K562 (cell line): ENCODE data around the gene RNF212B. TPM values are rescaled to one million over a fixed set of nuclear protein-coding genes. Genes with fewer than 3 reads are reported as not detected.

Experiments used
- BDP1 ChIP-seq: IDR thresholded peaks from 3 replicates; pipeline ENCODE4 v1.6.1; 2011; ENCODE audit not compliant: insufficient read length, insufficient read depth
- BRCA1 ChIP-seq, 2 experiments: fragments of 450-650 bp in 1 of 2; sonication (generic) in 1 of 2; formaldehyde crosslinking in 1 of 2; IDR thresholded peaks; 2 replicates each; pipeline versions ENCODE4 v1.5.0 to v1.6.1; 2017 to 2020; ENCODE audit warnings: mild to moderate bottlenecking in 1 of 2, missing genetic modification reagents in 1 of 2
- CGGBP1 ChIP-seq: fragments of 250-450 bp; sonication (Bioruptor Pico); IDR thresholded peaks from 2 replicates; pipeline ENCODE4 v1.9.0; 2021; ENCODE audit warnings: mild to moderate bottlenecking
- CLOCK ChIP-seq: fragments of 250-450 bp; sonication (Bioruptor Pico); IDR thresholded peaks from 2 replicates; pipeline ENCODE4 v1.4.0; 2020; ENCODE audit warnings: mild to moderate bottlenecking, moderate library complexity, borderline replicate concordance
- COPS2 ChIP-seq: fragments of 450-650 bp; conservative IDR thresholded peaks from 2 replicates; pipeline ENCODE4 v1.6.1; 2016; ENCODE audit warnings: mild to moderate bottlenecking, moderate library complexity
- ELF2 ChIP-seq: fragments of 250-450 bp; sonication (Bioruptor Pico); IDR thresholded peaks from 2 replicates; pipeline ENCODE4 v1.5.0; 2021; ENCODE audit warnings: mild to moderate bottlenecking
- ETV6 ChIP-seq, 3 experiments: fragments of 150-350 bp in 1 of 3; sonication (generic) in 1 of 3; formaldehyde crosslinking in 1 of 3; IDR thresholded peaks; 2 replicates each; pipeline versions ENCODE4 v1.6.1 to v1.8.0; 2014 to 2022; ENCODE audit warnings: borderline replicate concordance in 2 of 3, low read depth in 2 of 3, antibody characterized with exemption in 1 of 3, low read length in 1 of 3, mild to moderate bottlenecking in 1 of 3, missing genetic modification reagents in 1 of 3
- GATA2 ChIP-seq: sonication (generic); formaldehyde crosslinking; IDR thresholded peaks from 2 replicates; pipeline ENCODE4 v1.4.0; 2020; ENCODE audit warnings: mild to moderate bottlenecking, missing genetic modification reagents
- HCFC1 ChIP-seq: IDR thresholded peaks from 2 replicates; pipeline ENCODE4 v1.6.1; 2012; ENCODE audit warnings: low read depth, low read length, improper control_type of control experiment
- HMBOX1 ChIP-seq: sonication (generic); IDR thresholded peaks from 2 replicates; pipeline ENCODE4 v1.6.1; 2016
- KAT7 ChIP-seq: sonication (generic); formaldehyde crosslinking; IDR thresholded peaks from 2 replicates; pipeline ENCODE4 v1.8.0; 2022; ENCODE audit warnings: missing genetic modification reagents, mild to moderate bottlenecking, borderline replicate concordance
- PYGO2 ChIP-seq: fragments of 450-650 bp; IDR thresholded peaks from 2 replicates; pipeline ENCODE4 v1.6.1; 2016; ENCODE audit warnings: mild to moderate bottlenecking, missing genetic modification characterization, moderate library complexity, missing compliant biosample characterization
- RFX1 ChIP-seq: fragments of 450-650 bp; IDR thresholded peaks from 2 replicates; pipeline ENCODE4 v1.6.1; 2016; ENCODE audit warnings: mild to moderate bottlenecking, moderate library complexity
- SMARCA5 ChIP-seq: fragments of 450-650 bp; IDR thresholded peaks from 2 replicates; pipeline ENCODE4 v1.6.1; 2016
- SOX6 ChIP-seq: fragments of 450-650 bp; IDR thresholded peaks from 2 replicates; pipeline ENCODE4 v1.6.1; 2014; ENCODE audit warnings: mild to moderate bottlenecking
- STAT6 ChIP-seq: sonication (generic); formaldehyde crosslinking; IDR thresholded peaks from 2 replicates; pipeline ENCODE4 v1.8.1; 2023; ENCODE audit warnings: mild to moderate bottlenecking, missing genetic modification reagents
- THAP7 ChIP-seq: fragments of 250-450 bp; sonication (Bioruptor Pico); IDR thresholded peaks from 2 replicates; pipeline ENCODE4 v1.5.0; 2021
- ZNF134 ChIP-seq: fragments of 250-450 bp; sonication (Bioruptor Pico); conservative IDR thresholded peaks from 2 replicates; pipeline ENCODE4 v1.4.0; 2020
- ZNF3 ChIP-seq: fragments of 250-450 bp; sonication (Bioruptor Pico); IDR thresholded peaks from 2 replicates; pipeline ENCODE4 v1.5.0; 2021; ENCODE audit warnings: mild to moderate bottlenecking, moderate library complexity
- ZNF785 ChIP-seq: fragments of 250-450 bp; sonication (Bioruptor Pico); IDR thresholded peaks from 2 replicates; pipeline ENCODE4 v1.4.0; 2020; ENCODE audit warnings: mild to moderate bottlenecking
- polyA plus RNA-seq, 8 experiments: library from polyadenylated mRNA; depleted of rRNA in 4 of 8; stranded (reverse) in 5 of 8; unstranded in 3 of 8; fragments of >200 nt; fragmentation: Nextera tagmentation in 2 of 8; fragmentation: Illumina TruSeq in 1 of 8; extraction: Ambion mirVana in 2 of 8; extraction: Trizol in 1 of 8; gene quantifications; 2 replicates each; pipeline versions ENCODE4 v1.2.1 to v1.2.3, GENCODE V29; 2011 to 2014; ENCODE audit warnings: inconsistent platforms in 1 of 8, missing spikeins in 1 of 8
- total RNA-seq, 7 experiments: library from RNA; depleted of rRNA in 6 of 7; stranded (reverse); fragments of >200 nt in 6 of 7; fragmentation: Illumina TruSeq in 2 of 7; extraction: Trizol in 2 of 7; gene quantifications; 2 replicates each; pipeline versions ENCODE4 v1.2.1 to v1.2.3, GENCODE V29; 2011 to 2021; ENCODE audit warnings: low replicate concordance in 1 of 7

RNF212B gene
- total and polyA plus RNA-seq, 9 of the 15 experiments (the other 6 are each of a cell fraction or from before 2014, with no cell fraction given): 0.15 to 0.43 (median 0.27) TPM; not detected in 3

GRCh38 chr14:23320584-23321571 is 83.1 kb downstream of the RNF212B start, which contains the start of gene PABPN1 (continued):
- TF ChIP-seq BRCA1 (IDR thresholded peaks at IDR 0.05): no peak
- no peak for TF ChIP-seq BRCA1 (CRISPR knock-in tag; IDR thresholded peaks at IDR 0.05)
- 0 out of 2 replicates have a peak, but pooled peaks have one; percentile 39 for TF ChIP-seq HCFC1
- no peak for TF ChIP-seq COPS2
- no peak for TF ChIP-seq GATA2 (CRISPR knock-in tag)
- no peak for TF ChIP-seq ZNF785 (CRISPR knock-in tag)
- TF ChIP-seq CGGBP1 (CRISPR knock-in tag): peak; percentile 79; the same call in 1 of the 2 replicates
- peak; percentile 15; the same call in 1 of the 2 replicates for TF ChIP-seq THAP7
- TF ChIP-seq RFX1: peak; percentile 85
- no peak for TF ChIP-seq PYGO2 (tag)
- TF ChIP-seq BDP1: no peak
- TF ChIP-seq SOX6: peak; percentile 16; the same call in 1 of the 2 replicates
- no peak for TF ChIP-seq CLOCK (CRISPR knock-in tag)
- TF ChIP-seq STAT6: no peak
- peak; percentile 18; the same call in 1 of the 2 replicates for TF ChIP-seq KAT7 (CRISPR knock-in tag)
- TF ChIP-seq ZNF134 (CRISPR knock-in tag): no peak
- TF ChIP-seq SMARCA5: 0 out of 2 replicates have a peak, but pooled peaks have one; percentile 22
- no peak for TF ChIP-seq ETV6 (IDR thresholded peaks at IDR 0.05; ENCODE audit: borderline replicate concordance in 1 of 2, low read depth in 2 of 2, low read length in 1 of 2)
- TF ChIP-seq ETV6 (CRISPR knock-in tag; IDR thresholded peaks at IDR 0.05; ENCODE audit: borderline replicate concordance): no peak
- TF ChIP-seq ZNF3 (CRISPR knock-in tag): no peak
- peak; percentile 31; the same call in 1 of the 2 replicates for TF ChIP-seq ELF2
- no peak for TF ChIP-seq HMBOX1
